ENCODE results near the gene TMOD3.

DNA sequence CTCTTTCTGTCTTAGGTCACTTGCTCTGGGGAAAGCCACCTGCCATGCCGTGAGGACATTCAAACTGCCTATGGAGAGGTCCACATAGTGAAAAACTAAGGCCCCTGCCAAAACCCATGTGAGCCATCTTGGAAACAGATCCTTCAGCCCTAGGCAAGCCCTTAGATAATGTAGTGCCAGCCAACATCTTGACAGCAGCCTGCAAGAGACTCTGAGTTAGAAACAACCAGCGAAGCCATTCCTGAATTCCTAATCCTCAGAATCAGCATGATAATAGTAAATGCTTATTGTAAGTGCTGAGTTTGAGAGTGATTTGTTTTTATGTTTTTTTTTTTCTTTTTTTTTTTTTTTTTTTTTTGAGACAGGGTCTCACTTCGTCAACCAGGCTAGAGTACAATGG, 101.6 kb downstream of the TMOD3 start:
- no peak for TF ChIP-seq CTCF (IDR thresholded peaks at IDR 0.05; ENCODE audit: poor library complexity)
- TF ChIP-seq EZH2 (IDR thresholded peaks at IDR 0.05; ENCODE audit: borderline replicate concordance): no peak
